GM21723 (cell line): ENCODE measurements around the gene PPEF1.

Experiments
- ATAC-seq: cut with Tn5 transposase; IDR thresholded peaks from one replicate; pipeline ENCODE4 v1.9.1; 2021; ENCODE audit warnings: mild to moderate bottlenecking, moderate library complexity; ENCODE audit not compliant: unreplicated experiment

Gene PPEF1

DNA sequence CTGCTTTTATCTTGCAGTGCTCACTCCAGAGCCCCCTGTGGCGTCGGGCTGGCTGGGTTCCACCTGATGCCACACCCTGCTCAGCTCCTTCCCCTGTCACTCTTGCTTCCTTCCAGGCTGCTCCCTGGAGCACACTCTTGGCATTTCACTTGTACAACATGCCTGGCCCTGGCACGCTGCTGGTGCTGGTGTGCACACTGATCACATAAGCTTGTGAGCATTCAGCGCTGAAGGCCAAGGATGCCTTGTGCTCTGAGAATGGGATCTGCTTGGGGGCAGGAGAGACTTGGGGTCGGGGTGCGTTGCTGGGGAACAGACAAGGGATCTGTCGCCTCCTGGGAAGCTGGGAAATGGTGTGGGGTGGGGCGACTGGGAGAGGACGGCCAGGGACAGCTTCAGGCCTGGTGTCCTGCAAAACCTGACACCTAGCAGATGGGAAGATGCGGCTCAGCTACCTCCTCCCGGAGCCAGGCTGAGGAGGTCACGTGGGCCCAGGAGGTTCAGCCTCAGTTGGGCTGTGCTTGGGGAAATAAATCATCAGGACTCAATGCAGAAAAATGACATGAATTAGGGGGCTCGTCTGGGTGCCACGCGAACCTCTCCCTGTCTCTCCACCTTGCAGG, 167.9 kb downstream of the PPEF1 start:
- no peak for ATAC-seq

DNA sequence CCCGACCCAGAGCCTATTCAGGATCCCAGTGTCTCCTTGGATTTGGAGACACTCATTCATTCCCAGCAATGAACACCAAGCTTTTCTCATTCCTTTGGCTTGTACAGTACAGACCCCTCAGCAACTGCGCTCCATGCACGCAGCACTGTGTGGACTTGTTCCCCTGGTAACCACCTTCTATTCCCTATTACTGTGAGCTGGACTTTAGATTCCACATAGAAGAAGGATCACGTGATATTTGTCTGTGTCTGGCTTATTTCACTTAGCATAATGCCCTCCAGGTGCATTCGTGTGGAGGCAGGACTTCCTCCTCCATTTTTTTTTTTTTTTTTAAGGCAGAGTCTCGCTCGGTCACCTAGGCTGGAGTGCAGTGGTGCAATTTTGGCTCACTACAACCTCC, 170.0 kb downstream of the PPEF1 start:
- no peak for ATAC-seq
